Measurements from ENCODE around the gene DAG1.
A peak's percentile ranks its signal among the peaks of the same experiment; 100 is the strongest.

GRCh38 chr3:49539659-49540560 lies 69.8 kb downstream of the DAG1 start:
- TF ChIP-seq CTCF (conservative IDR thresholded peaks at IDR 0.05; ENCODE audit: low read depth in 2 of 2) (peak; percentile 74 to 94), EZH2 (IDR thresholded peaks at IDR 0.05; ENCODE audit: low read depth, unreplicated experiment) (no peak), EZH2phosphoT487 (IDR thresholded peaks at IDR 0.05; ENCODE audit: unreplicated experiment) (no peak), POLR2AphosphoS5 (IDR thresholded peaks at IDR 0.05; ENCODE audit: low read depth) (peak; percentile 72), ETS1 (IDR thresholded peaks at IDR 0.05) (no peak), ZNF462 (CRISPR knock-in tag; IDR thresholded peaks at IDR 0.05) (no peak), ZNF331 (CRISPR knock-in tag; IDR thresholded peaks at IDR 0.05; ENCODE audit: low read depth) (no peak), REST (IDR thresholded peaks at IDR 0.05; ENCODE audit: unreplicated experiment) (no peak), CREB1 (CRISPR knock-in tag; IDR thresholded peaks at IDR 0.05; ENCODE audit: low read depth) (no peak), NANOG (IDR thresholded peaks at IDR 0.05; ENCODE audit: borderline replicate concordance) (no peak), JUNB (IDR thresholded peaks at IDR 0.05; ENCODE audit: unreplicated experiment) (no peak), ZNF114 (CRISPR knock-in tag; IDR thresholded peaks at IDR 0.05) (no peak)
